ENCODE measurements around the gene PINK1. TPM values are rescaled to one million over a fixed set of nuclear protein-coding genes. Genes with fewer than 3 reads are reported as not detected.
A peak's percentile ranks its signal among the peaks of the same experiment; 100 is the strongest.
"Not testable (repeated sequence)": the region's sequence is repeated elsewhere in the genome, so short reads cannot be mapped to it uniquely, and the experiment has no call there.

Gene PINK1
- total RNA-seq, 1 donor from 2014 or later = 61.9 TPM

- no peak for DNase-seq (ENCODE audit: low spot score)
These were observed 11.2 kb downstream of the PINK1 start for GRCh38 chr1:20644416-20644815.

- DNase-seq (ENCODE audit: low spot score) = no peak
These were observed 12.2 kb downstream of the PINK1 start for GRCh38 chr1:20645414-20645813.

- DNase-seq (ENCODE audit: low spot score) = no peak
These were observed 15.2 kb downstream of the PINK1 start for GRCh38 chr1:20648438-20648837.

GRCh38 chr1:20648946-20649345, 15.7 kb downstream of the PINK1 start:
- DNase-seq (ENCODE audit: low spot score) = no peak

- DNase-seq (ENCODE audit: low spot score) = no peak
These were observed 19.0 kb downstream of the PINK1 start for GRCh38 chr1:20652300-20652699.

GRCh38 chr1:20654104-20654690, 20.9 kb downstream of the PINK1 start:
- no peak for DNase-seq (ENCODE audit: low spot score)

- no peak for DNase-seq (ENCODE audit: low spot score)
These were observed 23.8 kb downstream of the PINK1 start for GRCh38 chr1:20657024-20657423.

GRCh38 chr1:20658166-20658915, 25.1 kb downstream of the PINK1 start:
- no peak for DNase-seq (ENCODE audit: low spot score)

GRCh38 chr1:20660363-20660762, 27.1 kb downstream of the PINK1 start:
- DNase-seq (ENCODE audit: low spot score) = no peak

- DNase-seq (ENCODE audit: low spot score) = no peak
These were observed 27.6 kb downstream of the PINK1 start for GRCh38 chr1:20660847-20661206.

- peak; percentile 99 for DNase-seq (ENCODE audit: low spot score)
These were observed 28.2 kb downstream of the PINK1 start, which contains the start of gene DDOST for GRCh38 chr1:20661207-20662109. TSS of gene DDOST (minus strand) at chr1:20661369. CDS start at chr1:20661350, 19 bp downstream.

- DNase-seq (ENCODE audit: low spot score) = no peak
These were observed 28.8 kb downstream of the PINK1 start for GRCh38 chr1:20662110-20662475.

GRCh38 chr1:20663365-20663764, 30.1 kb downstream of the PINK1 start:
- no peak for DNase-seq (ENCODE audit: low spot score)

GRCh38 chr1:20663969-20664715, 30.9 kb downstream of the PINK1 start:
- DNase-seq (ENCODE audit: low spot score) = no peak

- DNase-seq (ENCODE audit: low spot score) = no peak
These were observed 32.5 kb downstream of the PINK1 start for GRCh38 chr1:20665726-20666125.

GRCh38 chr1:20666146-20666545, 32.9 kb downstream of the PINK1 start:
- no peak for DNase-seq (ENCODE audit: low spot score)

GRCh38 chr1:20666804-20667203, 33.5 kb downstream of the PINK1 start:
- DNase-seq (ENCODE audit: low spot score) = no peak

GRCh38 chr1:20668581-20668980, 35.3 kb downstream of the PINK1 start:
- no peak for DNase-seq (ENCODE audit: low spot score)

- no peak for DNase-seq (ENCODE audit: low spot score)
These were observed 37.7 kb downstream of the PINK1 start for GRCh38 chr1:20670936-20671335.

GRCh38 chr1:20672265-20672632, 39.0 kb downstream of the PINK1 start:
- no peak for DNase-seq (ENCODE audit: low spot score)

- DNase-seq (ENCODE audit: low spot score) = not testable (repeated sequence)
These were observed 40.4 kb downstream of the PINK1 start for GRCh38 chr1:20673626-20674025.

GRCh38 chr1:20678599-20678998, 45.3 kb downstream of the PINK1 start:
- DNase-seq (ENCODE audit: low spot score) = no peak
